Neural cell (in vitro differentiated cells): ENCODE results near the gene PPM1B. TPM values are rescaled to one million over a fixed set of nuclear protein-coding genes. Genes with fewer than 3 reads are reported as not detected.

Experiments used
- H2AFZ ChIP-seq: fragments of 200-600, 300-800 bp; sonication (generic), shearing (Covaris generic); 2 replicates; pipeline ENCODE4 v1.6.0; 2014; ENCODE audit warnings: low read depth, mild to moderate bottlenecking, antibody characterized with exemption, low read length, moderate library complexity
- H3F3A ChIP-seq: fragments of 200-600 bp; shearing (Covaris generic); 2 replicates; pipeline ENCODE4 v1.6.1; 2016; ENCODE audit warnings: mild to moderate bottlenecking, moderate library complexity, mixed read lengths, antibody characterized with exemption, low read length; ENCODE audit not compliant: insufficient read depth, poor library complexity, severe bottlenecking
- H3K27ac ChIP-seq: fragments of 200-600, 300-800 bp; sonication (generic), shearing (Covaris generic); 2 replicates; pipeline ENCODE4 v1.5.1; 2014; ENCODE audit warnings: mild to moderate bottlenecking, low read length, moderate library complexity
- H3K27me3 ChIP-seq: fragments of 300-800, 200-600 bp; sonication (generic), shearing (Covaris generic); 2 replicates; pipeline ENCODE4 v1.6.0; 2014; ENCODE audit warnings: mild to moderate bottlenecking, low read depth, low read length, moderate library complexity; ENCODE audit not compliant: insufficient read depth
- H3K36me3 ChIP-seq: fragments of 300-800, 200-600 bp; sonication (generic), shearing (Covaris generic); 2 replicates; pipeline ENCODE4 v1.5.1; 2014; ENCODE audit warnings: mild to moderate bottlenecking, antibody characterized with exemption, low read length, moderate library complexity; ENCODE audit not compliant: insufficient read depth
- H3K4me2 ChIP-seq: fragments of 300-800, 200-600 bp; sonication (generic), shearing (Covaris generic); 2 replicates; pipeline ENCODE4 v1.6.0; 2014; ENCODE audit warnings: mild to moderate bottlenecking, low read length
- H3K4me3 ChIP-seq: fragments of 300-800, 200-600 bp; sonication (generic), shearing (Covaris generic); 2 replicates; pipeline ENCODE4 v1.5.1; 2014; ENCODE audit warnings: mild to moderate bottlenecking, low read length, moderate library complexity
- H3K79me2 ChIP-seq: fragments of 200-600 bp; shearing (Covaris generic); replicated peaks from 2 replicates; pipeline ENCODE4 v1.6.0; 2014; ENCODE audit warnings: mild to moderate bottlenecking, low read length, moderate library complexity; ENCODE audit not compliant: insufficient read depth
- H3K9ac ChIP-seq: fragments of 300-800, 200-600 bp; sonication (generic), shearing (Covaris generic); 2 replicates; pipeline ENCODE4 v1.6.1; 2016; ENCODE audit warnings: mild to moderate bottlenecking, low read length, mixed read lengths
- H3K9me2 ChIP-seq: fragments of 200-600 bp; shearing (Covaris generic); 2 replicates; pipeline ENCODE4 v1.6.1; 2016; ENCODE audit warnings: mild to moderate bottlenecking, low read length, mixed read lengths; ENCODE audit not compliant: insufficient read depth
- H3K9me3 ChIP-seq: fragments of 200-600, 300-800 bp; sonication (generic), shearing (Covaris generic); 2 replicates; pipeline ENCODE4 v1.6.1; 2016; ENCODE audit warnings: mild to moderate bottlenecking, mixed run types, low read length, moderate library complexity, mixed read lengths
- H4K20me1 ChIP-seq: fragments of 200-600 bp; shearing (Covaris generic); 2 replicates; pipeline ENCODE4 v1.6.1; 2016; ENCODE audit warnings: mild to moderate bottlenecking, mixed run types; ENCODE audit not compliant: insufficient read depth
- CTCF ChIP-seq: fragments of 450-650 bp; IDR thresholded peaks from 2 replicates; pipeline ENCODE4 v1.5.1; 2014; ENCODE audit warnings: antibody characterized with exemption, mild to moderate bottlenecking, moderate library complexity; ENCODE audit not compliant: poor library complexity, severe bottlenecking
- EP300 ChIP-seq: fragments of 450-650 bp; conservative IDR thresholded peaks from 2 replicates; pipeline ENCODE4 v1.6.1; 2014; ENCODE audit warnings: antibody characterized with exemption, mild to moderate bottlenecking, moderate library complexity; ENCODE audit not compliant: poor library complexity, severe bottlenecking
- EZH2 ChIP-seq: fragments of 200-600, 300-800 bp; shearing (Covaris generic), sonication (generic); IDR thresholded peaks from 2 replicates; pipeline ENCODE4 v1.6.1; 2014; ENCODE audit warnings: antibody characterized with exemption, low read length, borderline replicate concordance, mild to moderate bottlenecking; ENCODE audit not compliant: insufficient read depth, poor library complexity, severe bottlenecking
- MXI1 ChIP-seq: fragments of 450-650 bp; conservative IDR thresholded peaks from 2 replicates; pipeline ENCODE4 v1.6.1; 2014; ENCODE audit warnings: antibody characterized with exemption, mild to moderate bottlenecking; ENCODE audit not compliant: poor library complexity, severe bottlenecking
- POLR2AphosphoS5 ChIP-seq: IDR thresholded peaks from 2 replicates; pipeline ENCODE4 v1.6.1; 2012
- RAD21 ChIP-seq: fragments of 450-650 bp; conservative IDR thresholded peaks from 2 replicates; pipeline ENCODE4 v1.6.1; 2014; ENCODE audit warnings: antibody characterized with exemption, mild to moderate bottlenecking, moderate library complexity
- REST ChIP-seq: IDR thresholded peaks from 2 replicates; pipeline ENCODE4 v1.6.1; 2012; ENCODE audit warnings: borderline replicate concordance
- SMC3 ChIP-seq: fragments of 450-650 bp; conservative IDR thresholded peaks from 2 replicates; pipeline ENCODE4 v1.6.1; 2014; ENCODE audit warnings: antibody characterized with exemption, mild to moderate bottlenecking, moderate library complexity; ENCODE audit not compliant: poor library complexity
- TAF1 ChIP-seq: IDR thresholded peaks from 2 replicates; pipeline ENCODE4 v1.6.1; 2012; ENCODE audit warnings: low read depth
- polyA plus RNA-seq: library from polyadenylated mRNA; depleted of rRNA; stranded (reverse); fragments of >200 nt; gene quantifications from 2 replicates; pipeline ENCODE4 v1.2.3, GENCODE V29; 2014

Gene PPM1B
- polyA plus RNA-seq, 1 donor from 2014 or later: 116 TPM

- Histone ChIP-seq H3K4me3 (no peak overlapping the region), H3K9me3 (no peaks in the 10 kb centered on the region), H3F3A (no peaks in the 10 kb centered on the region), H4K20me1 (no peaks in the 10 kb centered on the region), H3K9ac (no peak overlapping the region), H3K27ac (no peak overlapping the region), H3K36me3 (no peaks in the 10 kb centered on the region), H3K27me3 (no peaks in the 10 kb centered on the region), H3K9me2 (no peaks in the 10 kb centered on the region), H3K4me2 (no peak overlapping the region), H3K79me2 (no peaks in the 10 kb centered on the region), H2AFZ (no peak overlapping the region)
- TF ChIP-seq SMC3: no peak
Observed at GRCh38 chr2:44155666-44156446, 12.8 kb upstream of the PPM1B start.

GRCh38 chr2:44163777-44164176 is 4.9 kb upstream of the PPM1B start:
- no peak for TF ChIP-seq REST
- TF ChIP-seq POLR2AphosphoS5: no peak
- no peak for TF ChIP-seq CTCF
- H3K27ac ChIP-seq: no peak overlapping the region
- H3K9me2 ChIP-seq: no peaks in the 10 kb centered on the region
- H3K4me2 ChIP-seq: no peak overlapping the region
- no peaks in the 10 kb centered on the region for H3F3A ChIP-seq
- H3K36me3 ChIP-seq: no peaks in the 10 kb centered on the region
- no peak overlapping the region for H3K4me3 ChIP-seq
- H3K27me3 ChIP-seq: no peaks in the 10 kb centered on the region
- no peak overlapping the region for H3K9ac ChIP-seq
- no peaks in the 10 kb centered on the region for H3K9me3 ChIP-seq
- no peaks in the 10 kb centered on the region for H3K79me2 ChIP-seq
- no peak overlapping the region for H2AFZ ChIP-seq
- no peaks in the 10 kb centered on the region for H4K20me1 ChIP-seq

- Histone ChIP-seq H3K79me2 (no peaks in the 10 kb centered on the region), H4K20me1 (no peaks in the 10 kb centered on the region), H3K4me3 (no peak overlapping the region), H3K9me3 (no peaks in the 10 kb centered on the region), H3F3A (no peaks in the 10 kb centered on the region), H3K27me3 (no peaks in the 10 kb centered on the region), H3K9me2 (no peaks in the 10 kb centered on the region), H3K36me3 (no peaks in the 10 kb centered on the region), H2AFZ (no peak overlapping the region), H3K4me2 (no peak overlapping the region), H3K27ac (no peak overlapping the region), H3K9ac (no peak overlapping the region)
- TF ChIP-seq TAF1: no peak
- TF ChIP-seq EP300: no peak
- no peak for TF ChIP-seq RAD21
- TF ChIP-seq EZH2: no peak
- no peak for TF ChIP-seq SMC3
- TF ChIP-seq MXI1: no peak
- no peak for TF ChIP-seq POLR2AphosphoS5
- no peak for TF ChIP-seq REST
- no peak for TF ChIP-seq CTCF
Observed at GRCh38 chr2:44164617-44165016, 4.1 kb upstream of the PPM1B start.
